Measurements from ENCODE around the gene LIN7A. TPM values are rescaled to one million over a fixed set of nuclear protein-coding genes. Genes with fewer than 3 reads are reported as not detected.

LIN7A gene
- total RNA-seq, 4 donors from 2014 or later, result 6.6 to 50.6 (median 11.9) TPM

GRCh38 chr12:80834724-80835123 lies 103.0 kb downstream of the LIN7A start:
- ATAC-seq, result no peak
- no peaks in the 10 kb centered on the region for H3K27me3 ChIP-seq
- TF ChIP-seq POLR2AphosphoS5 (IDR thresholded peaks at IDR 0.05) (no peak), CTCF (IDR thresholded peaks at IDR 0.05) (no peak)
- H3K4me1 ChIP-seq, result peaks cover 0 to 29% (median 2%) of the 10 kb centered on the region in 3 donors
- no peaks in the 10 kb centered on the region for H3K36me3 ChIP-seq
- H3K27ac ChIP-seq, result no peak overlapping the region
- WGBS, 2 donors (ENCODE audit: low coverage in 1 of 2), result 0 to 38% methylated on average over 1 of the region's 1 CpG
- no peak overlapping the region for H3K4me3 ChIP-seq
- H3K9me3 ChIP-seq, result no peaks in the 10 kb centered on the region

DNA sequence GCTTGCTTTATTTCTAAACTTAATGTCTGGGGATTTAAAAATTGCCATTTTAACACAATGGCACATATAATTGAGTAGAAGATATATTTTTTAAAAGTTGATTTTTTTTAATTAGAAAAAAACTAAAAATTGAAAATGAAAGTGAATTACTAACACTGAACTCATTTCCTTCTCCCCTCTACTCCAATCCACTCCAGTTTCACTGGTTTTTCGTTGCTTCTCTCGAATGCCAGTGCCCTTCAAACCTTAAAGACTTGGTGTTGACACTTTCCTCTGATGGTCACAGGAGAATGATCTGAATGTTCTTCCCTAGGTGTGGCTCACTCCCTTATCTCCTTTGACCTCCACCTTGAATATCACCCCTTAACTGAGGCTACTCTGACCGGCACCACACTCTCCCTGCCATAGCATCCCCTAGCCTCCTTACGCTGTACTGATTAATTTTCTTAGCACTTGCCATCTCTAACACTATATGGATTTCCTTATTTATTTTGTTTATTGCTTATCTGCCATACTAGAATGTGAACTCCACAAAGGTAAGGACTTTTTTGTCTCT lies 107.1 kb downstream of the LIN7A start:
- 91 to 100% methylated on average over 3 to 4 of the region's 4 CpGs for WGBS, 2 donors (ENCODE audit: low coverage in 1 of 2)
- no peaks in the 10 kb centered on the region for H3K27me3 ChIP-seq
- no peaks in the 10 kb centered on the region for H3K4me1 ChIP-seq
- no peak overlapping the region for H3K4me3 ChIP-seq
- no peak overlapping the region for H3K27ac ChIP-seq
- ATAC-seq, result no peak
- H3K36me3 ChIP-seq, result no peaks in the 10 kb centered on the region
- TF ChIP-seq EP300 (IDR thresholded peaks at IDR 0.05) (no peak), POLR2A (IDR thresholded peaks at IDR 0.05) (no peak), CTCF (IDR thresholded peaks at IDR 0.05) (no peak), POLR2AphosphoS5 (IDR thresholded peaks at IDR 0.05) (no peak)
- H3K9me3 ChIP-seq, result no peaks in the 10 kb centered on the region

DNA sequence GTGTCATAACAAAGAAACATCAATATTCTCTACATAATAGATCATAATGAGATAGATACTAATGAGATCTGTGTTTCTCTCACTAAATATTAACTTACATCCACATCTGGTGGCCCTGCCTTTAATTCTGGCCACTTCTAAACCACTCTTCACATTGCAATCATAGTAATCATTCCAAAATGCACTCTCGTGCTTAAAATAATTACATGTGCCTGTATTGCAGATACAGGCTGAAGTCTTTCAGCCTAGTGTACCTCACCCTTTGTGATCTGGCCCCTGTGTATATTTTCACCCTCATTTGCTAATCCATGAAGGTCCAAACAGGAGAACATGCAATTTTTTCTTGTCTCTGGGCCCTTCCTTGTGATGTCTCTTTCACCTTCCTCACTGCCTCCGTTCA lies 108.0 kb downstream of the LIN7A start:
- 41 to 47% methylated on average over 2 of the region's 2 CpGs for WGBS, 2 donors (ENCODE audit: low coverage in 1 of 2)
- Histone ChIP-seq H3K27me3 (no peaks in the 10 kb centered on the region), H3K27ac (no peak overlapping the region), H3K36me3 (no peaks in the 10 kb centered on the region), H3K4me1 (no peaks in the 10 kb centered on the region), H3K4me3 (no peak overlapping the region), H3K9me3 (no peaks in the 10 kb centered on the region)
- ATAC-seq, result no peak
- TF ChIP-seq POLR2AphosphoS5 (IDR thresholded peaks at IDR 0.05) (no peak), EP300 (IDR thresholded peaks at IDR 0.05) (no peak), CTCF (IDR thresholded peaks at IDR 0.05) (no peak), POLR2A (IDR thresholded peaks at IDR 0.05) (no peak)

DNA sequence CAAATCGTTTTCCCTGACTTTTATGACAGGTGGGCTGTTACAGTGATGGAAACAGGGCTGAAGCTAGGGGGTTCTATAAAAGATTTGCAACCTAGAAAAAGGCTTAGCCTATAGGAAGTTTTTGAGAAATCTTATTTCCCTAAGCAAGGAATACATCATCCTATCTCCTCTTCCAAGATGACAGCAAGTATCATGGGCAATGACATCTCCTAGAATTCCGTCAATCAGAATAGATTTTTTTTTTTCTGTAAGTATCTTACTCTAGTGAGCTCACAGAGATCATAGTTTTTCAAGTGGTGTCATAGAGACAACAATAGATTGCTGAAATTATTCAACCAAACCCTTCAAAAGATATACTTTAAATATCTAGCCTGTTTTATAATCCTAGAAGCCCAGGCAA lies 112.2 kb downstream of the LIN7A start:
- no peak for ATAC-seq
- H3K27ac ChIP-seq, result no peak overlapping the region
- no peaks in the 10 kb centered on the region for H3K9me3 ChIP-seq
- no peaks in the 10 kb centered on the region for H3K36me3 ChIP-seq
- no peaks in the 10 kb centered on the region for H3K4me1 ChIP-seq
- H3K27me3 ChIP-seq, result no peaks in the 10 kb centered on the region
- H3K4me3 ChIP-seq, result no peak overlapping the region
- TF ChIP-seq POLR2A (IDR thresholded peaks at IDR 0.05) (no peak), CTCF (IDR thresholded peaks at IDR 0.05) (no peak), EP300 (IDR thresholded peaks at IDR 0.05) (no peak), POLR2AphosphoS5 (IDR thresholded peaks at IDR 0.05) (no peak)
- 79 to 86% methylated on average over 1 to 2 of the region's 2 CpGs for WGBS, 2 donors (ENCODE audit: low coverage in 1 of 2)

DNA sequence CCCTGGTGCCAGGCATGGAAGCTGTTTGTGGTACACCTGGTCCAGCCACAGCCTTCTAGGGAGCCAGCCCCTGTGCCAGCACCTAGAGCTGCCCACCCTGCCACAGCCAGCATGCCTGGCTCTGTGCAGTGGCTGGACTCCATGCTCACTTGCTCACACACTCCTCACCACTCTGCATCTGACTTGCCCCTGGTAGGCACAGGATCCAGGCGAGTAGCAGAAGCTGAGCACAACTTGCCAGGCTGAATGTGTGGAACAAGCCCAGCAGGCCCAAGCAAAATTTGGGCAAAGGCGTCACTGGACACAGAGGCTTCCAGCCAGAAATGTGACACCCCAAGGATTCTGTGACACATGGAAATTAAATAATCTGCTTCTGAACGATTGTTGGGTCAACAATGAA lies 114.3 kb downstream of the LIN7A start:
- no peak for TF ChIP-seq POLR2A (IDR thresholded peaks at IDR 0.05)
- Histone ChIP-seq H3K27ac (no peak overlapping the region), H3K36me3 (no peaks in the 10 kb centered on the region), H3K9me3 (no peaks in the 10 kb centered on the region), H3K4me3 (no peak overlapping the region), H3K27me3 (no peaks in the 10 kb centered on the region), H3K4me1 (no peaks in the 10 kb centered on the region)
- WGBS, 2 donors (ENCODE audit: low coverage in 1 of 2), result 57% methylated on average over 2 of the region's 3 CpGs; no CpG with 5 or more reads in 1 of the 2 donors
- no peak for ATAC-seq

All from gastroesophageal sphincter (tissue), 4 donors.